HepG2 (cell line): Measurements from ENCODE around the gene PDK2. TPM values are rescaled to one million over a fixed set of nuclear protein-coding genes. Genes with fewer than 3 reads are reported as not detected.

ENCODE experiments used
- ATAC-seq: fragments of 200-7000 bp; cut with Tn5 transposase; 3 replicates; pipeline ENCODE4 v1.9.1; 2020; ENCODE audit warnings: mild to moderate bottlenecking, moderate library complexity
- BruUV-seq: library from RNA; stranded (reverse); fragments of 400-500 nt; replicated peaks from 2 replicates; lab custom pipeline; 2021; lab: Mats Ljungman, UMichigan
- CTCF ChIA-PET: fragments of 300-600 bp; formaldehyde crosslinking; extraction: SDS; loops from one replicate; lab custom pipeline; 2021; ENCODE audit warnings: low total read pairs, inconsistent platforms, low intra/inter-chr PET ratio; lab: Yijun Ruan, JAX
- POLR2A ChIA-PET: fragments of 350-600 bp; sonication (Branson Sonifier 250); formaldehyde crosslinking; loops from one replicate; lab custom pipeline; 2020; ENCODE audit warnings: antibody characterized with exemption, inconsistent platforms; lab: Yijun Ruan, JAX
- DNase-seq: peaks from one replicate; pipeline ENCODE4 v3.0.0-alpha.2; 2015; ENCODE audit warnings: low spot score
- FAIRE-seq: peaks from 3 replicates; lab custom pipeline; 2011; peaks lifted over from hg19 to GRCh38; lab: Jason Lieb, UNC
- H2AFZ ChIP-seq: one replicate; pipeline ENCODE4 v1.6.1; 2011; ENCODE audit warnings: low read length, inconsistent platforms
- H3K27ac ChIP-seq: fragments of 300-600 bp; 3 replicates; pipeline ENCODE4 v1.8.0; 2011; ENCODE audit warnings: mixed run types, mild to moderate bottlenecking, mixed read lengths, low read length, inconsistent platforms; ENCODE audit not compliant: insufficient read depth; ENCODE audit errors: extremely low read length
- H3K27me3 ChIP-seq, 2 experiments: fragments of 200-600 bp in 1 of 2; 2 replicates in 1 of 2; 3 replicates in 1 of 2; pipeline versions ENCODE4 v1.6.0 to v1.8.0; 2011; ENCODE audit warnings: low read length in 2 of 2, mild to moderate bottlenecking in 2 of 2, moderate library complexity in 2 of 2, inconsistent platforms in 1 of 2; ENCODE audit not compliant: insufficient read depth in 2 of 2, control insufficient read depth in 1 of 2
- H3K36me3 ChIP-seq, 2 experiments: fragments of 200-600 bp in 1 of 2; replicated peaks in 1 of 2; 2 replicates in 1 of 2; 3 replicates in 1 of 2; pipeline versions ENCODE4 v1.5.1 to v1.8.0; 2011; ENCODE audit warnings: low read length in 2 of 2, inconsistent platforms in 1 of 2; ENCODE audit not compliant: insufficient read depth in 2 of 2, control insufficient read depth in 1 of 2
- H3K4me1 ChIP-seq: 2 replicates; pipeline ENCODE4 v1.5.1; 2012; ENCODE audit warnings: low read length, inconsistent platforms; ENCODE audit not compliant: insufficient read depth
- H3K4me2 ChIP-seq: 2 replicates; pipeline ENCODE4 v1.6.0; 2011; ENCODE audit warnings: low read depth, low read length, inconsistent platforms
- H3K4me3 ChIP-seq, 3 experiments: fragments of 200-600 bp in 1 of 3; sonication (generic), shearing (Covaris generic) in 1 of 3; replicated peaks in 1 of 3; 2 replicates each; pipeline ENCODE4 v1.5.1; 2011 to 2016; ENCODE audit warnings: low read length in 3 of 3, inconsistent platforms in 2 of 3, low read depth in 2 of 3, mild to moderate bottlenecking in 2 of 3, control low read depth in 1 of 3, mixed read lengths in 1 of 3; ENCODE audit not compliant: insufficient read depth in 1 of 3
- H3K79me2 ChIP-seq: one replicate; pipeline ENCODE4 v1.6.1; 2011; ENCODE audit warnings: low read length, inconsistent platforms; ENCODE audit not compliant: insufficient read depth
- H3K9ac ChIP-seq: 2 replicates; pipeline ENCODE4 v1.6.0; 2011; ENCODE audit warnings: mild to moderate bottlenecking, low read depth, low read length, inconsistent platforms; ENCODE audit not compliant: insufficient read depth
- H3K9me3 ChIP-seq: 2 replicates; pipeline ENCODE4 v1.5.1; 2012; ENCODE audit warnings: mild to moderate bottlenecking, low read length
- H4K20me1 ChIP-seq: 2 replicates; pipeline ENCODE4 v1.6.0; 2011; ENCODE audit warnings: inconsistent platforms, mild to moderate bottlenecking, low read length, moderate library complexity; ENCODE audit not compliant: insufficient read depth
- HNRNPH1 ChIP-seq: fragments of 200-400 bp; formaldehyde crosslinking; optimal IDR thresholded peaks from 2 replicates; pipeline ENCODE3; 2017; ENCODE audit warnings: mild to moderate bottlenecking, low read depth, low read length
- ZNF407 ChIP-seq: sonication (generic); formaldehyde crosslinking; IDR thresholded peaks from one replicate; pipeline ENCODE4 v1.5.1; 2020; ENCODE audit warnings: mild to moderate bottlenecking, missing genetic modification reagents; ENCODE audit errors: not compliant biosample characterization
- ZNF512B ChIP-seq: sonication (generic); formaldehyde crosslinking; IDR thresholded peaks from 2 replicates; pipeline ENCODE4 v1.5.1; 2020; ENCODE audit warnings: missing genetic modification reagents, mild to moderate bottlenecking, borderline replicate concordance
- WGBS: methylation state at CpG from one replicate; pipeline ENCODE4 v1.1.6; 2017; ENCODE audit warnings: low lambda C conversion rate; 5-methylcytosine and 5-hydroxymethylcytosine counted together
- in situ Hi-C: cut with HindIII; loops from 2 replicates; pipeline ENCODE4 v1.10.0; 2017; ENCODE audit warnings: low pct_unique_long_range_greater_than_20kb; ENCODE audit not compliant: extremely low pct_ligation_motif_present
- intact Hi-C: fragments of 100-400 bp; cut with micrococcal nuclease; formaldehyde crosslinking; loops from one replicate; pipeline ENCODE4 v1.10.0; 2022; ENCODE audit not compliant: unreplicated experiment
- polyA plus RNA-seq, 8 experiments: library from polyadenylated mRNA; depleted of rRNA in 3 of 8; stranded (reverse) in 7 of 8; unstranded in 1 of 8; fragments of >200 nt; fragmentation: Illumina TruSeq in 4 of 8; extraction: Trizol in 4 of 8; gene quantifications; 2 replicates each; pipeline versions ENCODE4 v1.2.1 to v1.2.3, GENCODE V29; 2011 to 2016; ENCODE audit warnings: low read depth in 4 of 8, missing spikeins in 1 of 8, mixed read lengths in 1 of 8; ENCODE audit not compliant: insufficient read depth in 1 of 8
- total RNA-seq, 5 experiments: library from RNA; depleted of rRNA; stranded (reverse); fragments of >200 nt; fragmentation: Illumina TruSeq; extraction: Trizol; gene quantifications; 2 replicates each; pipeline ENCODE4 v1.2.3, GENCODE V29; 2016; ENCODE audit warnings: low read depth in 1 of 5

The PDK2 gene
- total and polyA plus RNA-seq, 2 of the 13 experiments (the other 11 are each of a cell fraction or from before 2014, with no cell fraction given), result 18.5 to 59.7 TPM

DNA sequence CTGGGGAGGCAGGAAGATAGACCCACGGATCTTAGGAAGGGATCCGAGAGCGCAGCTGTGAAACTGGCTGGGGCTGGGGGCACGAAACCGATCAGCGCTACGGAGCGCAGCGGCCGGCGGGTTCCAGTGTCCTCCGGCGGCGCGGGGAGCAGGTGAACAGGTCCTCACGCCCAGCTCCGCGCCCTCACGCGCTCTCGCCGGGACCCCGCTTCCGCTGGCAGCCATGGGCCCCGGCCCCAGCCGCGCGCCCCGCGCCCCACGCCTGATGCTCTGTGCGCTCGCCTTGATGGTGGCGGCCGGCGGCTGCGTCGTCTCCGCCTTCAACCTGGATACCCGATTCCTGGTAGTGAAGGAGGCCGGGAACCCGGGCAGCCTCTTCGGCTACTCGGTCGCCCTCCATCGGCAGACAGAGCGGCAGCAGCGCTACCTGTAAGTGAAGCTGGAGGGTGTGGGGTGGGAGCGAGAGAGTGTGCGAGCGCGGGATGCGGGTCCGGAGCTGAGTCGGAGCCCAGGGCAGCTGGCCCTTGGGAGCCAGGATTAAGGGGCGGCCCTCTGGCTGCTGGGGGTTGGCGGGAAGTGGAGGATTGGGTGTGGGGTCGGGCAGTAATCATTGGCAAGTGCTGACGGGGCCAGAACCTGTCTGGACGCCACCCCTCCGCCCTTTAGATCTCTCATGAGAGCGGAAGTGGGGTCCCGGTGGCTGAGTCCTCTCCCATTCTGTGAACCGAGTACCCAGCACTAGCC is 38.8 kb upstream of the PDK2 start (continued):
- TF ChIP-seq ZNF407 (CRISPR knock-in tag), result no peak

GRCh38 chr17:50056961-50057330 is 38.2 kb upstream of the PDK2 start:
- POLR2A ChIA-PET, result no interaction called here
- no peaks in the 10 kb centered on the region for H3K79me2 ChIP-seq
- DNase-seq, result no peak
- H3K4me1 ChIP-seq, result peaks cover 51% of the 10 kb centered on the region
- WGBS, result 21% methylated on average over 15 of the region's 15 CpGs
- H2AFZ ChIP-seq, result no peak overlapping the region
- intact Hi-C loops (loop anchor here (2.0 kb wide), 1 partner anchor 30 kb away; no protein-coding TSS in a partner anchor), in situ Hi-C loops (no loop called here)
- CTCF ChIA-PET, result interaction anchor here (2.1 kb wide), 1 partner anchor 23 kb away, joined by 6 read pairs; no protein-coding TSS in a partner anchor
- peak overlapping the region in 1 of 3 experiments; percentile 75; a peak in 1 of 6 replicates for H3K4me3 ChIP-seq
- H3K9ac ChIP-seq, result no peak overlapping the region
- no peaks in the 10 kb centered on the region for H4K20me1 ChIP-seq
- H3K27ac ChIP-seq, result no peak overlapping the region
- no peaks in the 10 kb centered on the region for H3K9me3 ChIP-seq
- no peak for FAIRE-seq
- no peaks in the 10 kb centered on the region for H3K36me3 ChIP-seq
- 0 out of 2 replicates have a peak, but pooled peaks have one; percentile 4 for TF ChIP-seq ZNF512B (CRISPR knock-in tag)
- TF ChIP-seq HNRNPH1, result no peak
- peak overlapping the region; percentile 90; the same call in 1 of the 2 replicates for H3K4me2 ChIP-seq
- no peak for ATAC-seq
- BruUV-seq, result no TSS peak
- peaks cover 10 to 84% of the 10 kb centered on the region in 2 experiments for H3K27me3 ChIP-seq
